Ureter (tissue), 1 donor: ENCODE results near the gene EPS8L3. TPM values are rescaled to one million over a fixed set of nuclear protein-coding genes. Genes with fewer than 3 reads are reported as not detected.

Experiments used
- DNase-seq: peaks from one replicate; pipeline ENCODE4 v3.0.0-alpha.2; 2020; ENCODE audit warnings: low spot score
- total RNA-seq: library from RNA; stranded (reverse); gene quantifications from one replicate; pipeline ENCODE4 v1.2.4, GENCODE V29; 2023
- donor health status: DM: yes; HTN: yes; CAD: no.

The EPS8L3 gene
- total RNA-seq, 1 donor from 2014 or later = 0.55 TPM

- DNase-seq = peak; percentile 79
Observed at GRCh38 chr1:109739738-109740614, 23.7 kb downstream of the EPS8L3 start.

- no peak for DNase-seq
Observed at GRCh38 chr1:109733236-109733870, 30.4 kb downstream of the EPS8L3 start.

- no peak for DNase-seq
Observed at GRCh38 chr1:109732390-109732881, 31.3 kb downstream of the EPS8L3 start.

GRCh38 chr1:109730666-109731065, 33.1 kb downstream of the EPS8L3 start:
- no peak for DNase-seq

- no peak for DNase-seq
Observed at GRCh38 chr1:109728870-109729269, 34.9 kb downstream of the EPS8L3 start.

GRCh38 chr1:109726728-109727373, 36.9 kb downstream of the EPS8L3 start:
- DNase-seq = no peak

- DNase-seq = no peak
Observed at GRCh38 chr1:109726007-109726406, 37.7 kb downstream of the EPS8L3 start.

- DNase-seq = no peak
Observed at GRCh38 chr1:109725510-109725909, 38.2 kb downstream of the EPS8L3 start.

GRCh38 chr1:109724933-109725332, 38.8 kb downstream of the EPS8L3 start:
- DNase-seq = no peak

- no peak for DNase-seq
Observed at GRCh38 chr1:109722908-109723691, 40.6 kb downstream of the EPS8L3 start.

- DNase-seq = no peak
Observed at GRCh38 chr1:109721971-109722370, 41.8 kb downstream of the EPS8L3 start.

- DNase-seq = no peak
Observed at GRCh38 chr1:109721042-109721441, 42.7 kb downstream of the EPS8L3 start.

- DNase-seq = no peak
Observed at GRCh38 chr1:109719337-109719837, 44.3 kb downstream of the EPS8L3 start.

- no peak for DNase-seq
Observed at GRCh38 chr1:109718495-109718894, 45.2 kb downstream of the EPS8L3 start.

- no peak for DNase-seq
Observed at GRCh38 chr1:109717729-109718128, 46.0 kb downstream of the EPS8L3 start.

GRCh38 chr1:109716570-109717090, 47.1 kb downstream of the EPS8L3 start:
- DNase-seq = no peak

GRCh38 chr1:109716121-109716520, 47.6 kb downstream of the EPS8L3 start:
- DNase-seq = no peak

GRCh38 chr1:109714661-109715372, 48.9 kb downstream of the EPS8L3 start:
- no peak for DNase-seq

- no peak for DNase-seq
Observed at GRCh38 chr1:109713636-109714035, 50.1 kb downstream of the EPS8L3 start.

- DNase-seq = no peak
Observed at GRCh38 chr1:109712321-109712864, 51.3 kb downstream of the EPS8L3 start.
